PFSK-1 (cell line): ENCODE data around the gene CLIC5.

Experiments
- POLR2AphosphoS5 ChIP-seq: IDR thresholded peaks from 2 replicates; pipeline ENCODE4 v1.6.1; 2012; ENCODE audit warnings: low read depth, mild to moderate bottlenecking, control low read depth, low read length, moderate library complexity
- REST ChIP-seq, 2 experiments: IDR thresholded peaks; 2 replicates each; pipeline versions ENCODE4 v1.6.1 to v1.8.0; 2011 to 2012; ENCODE audit warnings: low read depth in 2 of 2, low read length in 2 of 2, control low read depth in 1 of 2, inconsistent platforms in 1 of 2, mild to moderate bottlenecking in 1 of 2, moderate library complexity in 1 of 2; ENCODE audit not compliant: insufficient read depth in 1 of 2
- TAF1 ChIP-seq: IDR thresholded peaks from 2 replicates; pipeline ENCODE4 v1.6.1; 2012; ENCODE audit warnings: low read length, control low read depth, borderline replicate concordance; ENCODE audit not compliant: insufficient read depth

- no peak for TF ChIP-seq POLR2AphosphoS5
- no peak for TF ChIP-seq REST (IDR thresholded peaks at IDR 0.05; ENCODE audit: insufficient read depth in 1 of 2, low read depth in 2 of 2, low read length in 2 of 2)
- TF ChIP-seq TAF1, result no peak
Measured at GRCh38 chr6:45929421-45930361, 86.0 kb downstream of the CLIC5 start.
